ENCODE measurements around the gene RUFY3. TPM values are rescaled to one million over a fixed set of nuclear protein-coding genes. Genes with fewer than 3 reads are reported as not detected.
"Not testable (repeated sequence)": the region's sequence is repeated elsewhere in the genome, so short reads cannot be mapped to it uniquely, and the experiment has no call there.

The RUFY3 gene
- total RNA-seq, 3 donors from 2014 or later (not counting 1 experiment from before 2014, with no cell fraction given) = 31.6 to 38.1 (median 33.4) TPM

DNA sequence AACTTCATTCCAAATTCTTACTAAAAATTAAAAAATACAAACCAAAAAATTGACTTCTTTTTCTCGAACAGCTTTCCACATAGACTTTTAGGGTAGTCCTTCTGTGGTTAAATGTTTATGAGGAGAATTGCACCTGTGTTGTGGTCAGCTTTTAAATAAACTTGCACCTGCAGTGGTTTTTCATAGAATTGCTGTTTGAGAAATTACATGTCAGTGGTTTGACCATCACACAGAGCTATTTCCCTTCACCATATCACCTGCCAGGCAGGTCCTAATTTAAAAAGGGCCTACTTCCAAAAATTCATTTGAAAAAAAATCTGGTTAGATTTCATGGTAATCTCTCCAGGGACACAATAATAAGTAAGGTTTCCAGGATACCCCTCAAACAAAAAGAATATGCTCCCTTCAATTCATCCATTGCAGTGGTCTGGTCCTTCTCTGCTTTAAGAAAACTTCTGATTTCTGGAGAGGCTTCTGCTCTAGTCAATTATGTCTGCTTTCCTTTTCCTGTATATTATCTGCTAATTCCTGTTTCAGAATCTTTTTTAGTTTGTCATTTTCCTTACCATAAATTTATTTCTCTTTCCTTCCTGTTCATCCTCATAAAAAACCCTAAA lies 43.3 kb upstream of the RUFY3 start:
- Histone ChIP-seq H3K27me3 (ENCODE audit: control insufficient read depth, insufficient read depth, low read length) (peaks cover 2% of the 10 kb centered on the region), H3K27ac (ENCODE audit: low read length) (no peak overlapping the region), H3K9me3 (ENCODE audit: control insufficient read depth, insufficient read depth, low read length) (no peaks in the 10 kb centered on the region), H3K36me3 (ENCODE audit: control insufficient read depth, insufficient read depth, low read length) (no peaks in the 10 kb centered on the region), H3K4me3 (ENCODE audit: low read length) (no peak overlapping the region), H3K4me1 (ENCODE audit: control insufficient read depth, insufficient read depth, low read length) (peaks cover 5% of the 10 kb centered on the region)
- Mint-ChIP-seq H3K4me3 (no peak overlapping the region), H3K4me1 (no peaks in the 10 kb centered on the region), H3K36me3 (no peaks in the 10 kb centered on the region), H3K27me3 (ENCODE audit: low read depth in 2 of 2) (peaks cover 7 to 20% of the 10 kb centered on the region in 2 donors), H3K27ac (no peak overlapping the region), H3K9me3 (no peaks in the 10 kb centered on the region)
- intact Hi-C loops (cut with micrococcal nuclease) = no loop called here
- no peak for ATAC-seq
- TF ChIP-seq, protein P1, sequence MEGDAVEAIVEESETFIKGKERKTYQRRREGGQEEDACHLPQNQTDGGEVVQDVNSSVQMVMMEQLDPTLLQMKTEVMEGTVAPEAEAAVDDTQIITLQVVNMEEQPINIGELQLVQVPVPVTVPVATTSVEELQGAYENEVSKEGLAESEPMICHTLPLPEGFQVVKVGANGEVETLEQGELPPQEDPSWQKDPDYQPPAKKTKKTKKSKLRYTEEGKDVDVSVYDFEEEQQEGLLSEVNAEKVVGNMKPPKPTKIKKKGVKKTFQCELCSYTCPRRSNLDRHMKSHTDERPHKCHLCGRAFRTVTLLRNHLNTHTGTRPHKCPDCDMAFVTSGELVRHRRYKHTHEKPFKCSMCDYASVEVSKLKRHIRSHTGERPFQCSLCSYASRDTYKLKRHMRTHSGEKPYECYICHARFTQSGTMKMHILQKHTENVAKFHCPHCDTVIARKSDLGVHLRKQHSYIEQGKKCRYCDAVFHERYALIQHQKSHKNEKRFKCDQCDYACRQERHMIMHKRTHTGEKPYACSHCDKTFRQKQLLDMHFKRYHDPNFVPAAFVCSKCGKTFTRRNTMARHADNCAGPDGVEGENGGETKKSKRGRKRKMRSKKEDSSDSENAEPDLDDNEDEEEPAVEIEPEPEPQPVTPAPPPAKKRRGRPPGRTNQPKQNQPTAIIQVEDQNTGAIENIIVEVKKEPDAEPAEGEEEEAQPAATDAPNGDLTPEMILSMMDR (IDR thresholded peaks at IDR 0.05) = no peak
- no CpG with 5 or more reads among the region's 1 CpG for WGBS (ENCODE audit: insufficient coverage)
- DNase-seq = no peak

DNA sequence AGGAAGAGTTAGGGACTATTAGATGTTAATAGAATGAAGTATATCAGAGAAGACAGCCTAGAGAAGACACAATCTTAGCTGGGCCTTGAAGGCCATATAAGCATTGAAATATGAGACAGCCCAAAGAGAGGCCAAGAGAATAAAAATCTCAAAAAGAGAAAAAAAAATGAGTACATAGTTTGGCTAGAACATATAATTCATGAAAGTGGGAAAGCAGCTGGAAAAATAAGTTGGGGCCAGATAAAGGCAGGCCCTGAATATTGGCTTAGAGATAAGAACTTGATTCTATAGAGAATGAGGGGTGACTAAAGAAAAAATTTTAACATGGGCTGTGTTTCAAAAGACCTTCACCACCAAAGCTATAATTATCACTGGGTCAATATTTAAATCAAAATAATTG lies 40.8 kb upstream of the RUFY3 start:
- no peak overlapping the region for H3K4me3 ChIP-seq (ENCODE audit: low read length)
- H3K36me3 ChIP-seq (ENCODE audit: control insufficient read depth, insufficient read depth, low read length) = no peaks in the 10 kb centered on the region
- Mint-ChIP-seq H3K36me3 (no peaks in the 10 kb centered on the region), H3K27me3 (ENCODE audit: low read depth in 2 of 2) (peaks cover 0 to 3% of the 10 kb centered on the region in 2 donors), H3K4me1 (no peaks in the 10 kb centered on the region), H3K4me3 (no peak overlapping the region), H3K27ac (no peak overlapping the region), H3K9me3 (no peaks in the 10 kb centered on the region)
- ATAC-seq (no peak), DNase-seq (no peak)
- H3K27ac ChIP-seq (ENCODE audit: low read length) = no peak overlapping the region
- H3K27me3 ChIP-seq (ENCODE audit: control insufficient read depth, insufficient read depth, low read length) = no peaks in the 10 kb centered on the region
- H3K4me1 ChIP-seq (ENCODE audit: control insufficient read depth, insufficient read depth, low read length) = peaks cover 5% of the 10 kb centered on the region
- intact Hi-C loops (cut with micrococcal nuclease) = loop anchor here (10.0 kb wide), 1 partner anchor 314 kb away; the partner anchor contains the start of gene DCK
- TF ChIP-seq, protein P1 (IDR thresholded peaks at IDR 0.05) = no peak
- H3K9me3 ChIP-seq (ENCODE audit: control insufficient read depth, insufficient read depth, low read length) = no peaks in the 10 kb centered on the region

DNA sequence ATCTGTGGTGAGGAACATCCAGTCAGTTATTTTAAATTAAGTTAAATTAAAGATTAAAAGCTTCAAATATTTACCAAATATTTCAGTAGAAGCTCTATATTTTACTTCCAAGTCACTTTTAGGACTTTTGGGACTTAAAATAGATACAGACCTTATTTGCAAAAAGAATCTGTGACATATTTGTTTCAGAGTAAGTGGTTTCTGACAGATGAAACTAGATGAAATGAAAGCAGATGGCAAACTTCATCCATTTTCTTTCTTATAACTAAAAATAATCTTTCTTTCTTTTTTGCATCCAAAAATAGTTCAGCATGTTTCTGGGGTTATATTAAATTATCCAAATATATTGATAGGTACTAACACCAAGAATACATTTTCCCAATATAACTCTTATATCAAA lies 40.1 kb upstream of the RUFY3 start:
- Mint-ChIP-seq H3K9me3 (no peaks in the 10 kb centered on the region), H3K36me3 (no peaks in the 10 kb centered on the region), H3K27ac (no peak overlapping the region), H3K4me3 (no peak overlapping the region), H3K27me3 (ENCODE audit: low read depth in 2 of 2) (peaks cover 0 to 3% of the 10 kb centered on the region in 2 donors), H3K4me1 (no peaks in the 10 kb centered on the region)
- no peak for DNase-seq
- TF ChIP-seq, protein P1 (IDR thresholded peaks at IDR 0.05) = no peak
- Histone ChIP-seq H3K9me3 (ENCODE audit: control insufficient read depth, insufficient read depth, low read length) (no peaks in the 10 kb centered on the region), H3K4me3 (ENCODE audit: low read length) (no peak overlapping the region), H3K4me1 (ENCODE audit: control insufficient read depth, insufficient read depth, low read length) (peaks cover 5% of the 10 kb centered on the region), H3K27me3 (ENCODE audit: control insufficient read depth, insufficient read depth, low read length) (no peaks in the 10 kb centered on the region), H3K36me3 (ENCODE audit: control insufficient read depth, insufficient read depth, low read length) (no peaks in the 10 kb centered on the region), H3K27ac (ENCODE audit: low read length) (no peak overlapping the region)
- intact Hi-C loops (cut with micrococcal nuclease) = loop anchor here (10.0 kb wide), 1 partner anchor 313 kb away; the partner anchor contains the start of gene DCK
- ATAC-seq = no peak

DNA sequence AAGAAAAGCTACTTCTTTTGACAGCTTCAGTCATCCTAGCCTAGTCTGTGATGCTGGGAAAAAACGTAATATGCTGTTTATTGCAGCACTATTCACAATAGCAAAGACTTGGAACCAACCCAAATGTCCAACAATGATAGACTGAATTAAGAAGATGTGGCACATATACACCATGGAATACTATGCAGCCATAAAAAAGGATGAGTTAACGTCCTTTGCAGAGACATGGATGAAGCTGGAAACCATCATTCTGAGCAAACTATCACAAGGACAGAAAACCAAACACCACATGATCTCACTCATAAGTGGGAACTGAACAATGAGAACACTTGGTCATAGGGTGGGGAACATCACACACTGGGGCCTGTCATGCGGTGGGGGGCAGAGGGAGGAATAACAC lies 39.6 kb upstream of the RUFY3 start:
- WGBS (ENCODE audit: insufficient coverage) = 100% methylated on average over 3 of the region's 3 CpGs
- H3K4me1 Mint-ChIP-seq; H3K36me3 ChIP-seq (ENCODE audit: control insufficient read depth, insufficient read depth, low read length); H3K36me3 Mint-ChIP-seq; H3K27me3 Mint-ChIP-seq (ENCODE audit: low read depth in 2 of 2); H3K9me3 ChIP-seq (ENCODE audit: control insufficient read depth, insufficient read depth, low read length); H3K27me3 ChIP-seq (ENCODE audit: control insufficient read depth, insufficient read depth, low read length); H3K4me3 ChIP-seq (ENCODE audit: low read length); H3K27ac Mint-ChIP-seq; DNase-seq; H3K4me3 Mint-ChIP-seq; ATAC-seq; H3K4me1 ChIP-seq (ENCODE audit: control insufficient read depth, insufficient read depth, low read length); H3K9me3 Mint-ChIP-seq; H3K27ac ChIP-seq (ENCODE audit: low read length): not testable (repeated sequence)
- intact Hi-C loops (cut with micrococcal nuclease) = loop anchor here (10.0 kb wide), 1 partner anchor 313 kb away; the partner anchor contains the start of gene DCK

All from natural killer cell (primary cell).